HG03457 (cell line): ENCODE measurements around the gene RACGAP1.

ENCODE experiments used
- ATAC-seq: cut with Tn5 transposase; IDR thresholded peaks from one replicate; pipeline ENCODE4 v1.9.1; 2021; ENCODE audit warnings: moderate number of reproducible peaks; ENCODE audit not compliant: unreplicated experiment

The RACGAP1 gene

DNA sequence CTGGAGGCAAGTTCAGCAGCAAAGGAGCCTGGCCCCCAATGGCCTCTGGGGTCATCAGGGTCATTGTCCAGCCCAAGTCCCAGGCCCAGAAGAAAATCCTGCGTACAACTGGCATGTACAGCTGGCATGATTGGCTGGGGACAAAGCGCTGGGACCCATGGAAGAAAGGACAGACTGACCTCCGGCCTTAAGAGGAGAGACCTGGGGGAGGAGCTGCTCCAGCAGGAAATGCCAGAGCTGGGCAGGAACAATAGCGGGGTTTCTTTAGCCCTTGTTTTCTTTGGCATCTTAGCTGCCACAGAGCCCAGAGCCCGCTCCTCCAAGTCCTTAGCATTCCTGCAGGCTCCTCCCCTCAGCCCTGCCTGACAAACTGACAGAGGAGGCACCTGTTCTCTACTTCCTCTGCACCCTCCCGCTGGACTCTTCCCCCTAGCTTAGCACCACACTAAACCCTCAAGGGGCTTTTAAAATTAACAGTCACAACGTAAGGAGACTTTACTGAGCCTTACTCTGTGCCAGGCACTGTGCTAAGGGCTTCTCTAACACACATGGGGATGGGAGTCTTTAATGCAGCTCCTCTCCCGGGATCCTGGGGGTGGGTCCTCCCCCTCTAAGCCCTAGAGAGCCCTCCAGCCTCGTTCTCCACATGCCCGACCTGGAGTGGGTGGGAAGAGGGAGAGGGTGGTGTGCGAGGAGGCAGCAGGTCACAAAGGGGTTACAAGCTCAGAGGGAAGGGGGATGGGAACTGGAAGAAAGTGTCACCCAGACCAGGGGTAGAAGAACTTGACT is 65.4 kb downstream of the RACGAP1 start:
- no peak for ATAC-seq

DNA sequence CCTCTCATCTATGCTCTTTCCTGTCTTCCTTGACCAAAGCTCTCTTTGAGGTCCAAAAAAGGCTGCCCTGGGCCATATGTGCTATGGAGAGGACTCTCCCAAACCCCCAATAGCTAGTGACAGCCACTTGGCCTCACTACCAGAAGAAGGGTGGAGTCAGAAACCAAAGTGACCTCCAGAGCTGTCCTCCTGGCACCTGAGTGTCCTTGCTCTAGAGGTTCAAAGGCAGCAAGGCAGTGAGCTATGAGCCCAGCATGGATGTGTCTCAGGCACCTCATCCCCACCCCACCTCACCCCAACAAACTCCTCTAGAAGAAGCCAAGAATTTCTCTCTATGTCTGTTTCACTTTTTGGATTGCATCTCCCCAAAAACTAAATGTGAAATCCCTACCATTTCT is 67.7 kb downstream of the RACGAP1 start:
- ATAC-seq: no peak

DNA sequence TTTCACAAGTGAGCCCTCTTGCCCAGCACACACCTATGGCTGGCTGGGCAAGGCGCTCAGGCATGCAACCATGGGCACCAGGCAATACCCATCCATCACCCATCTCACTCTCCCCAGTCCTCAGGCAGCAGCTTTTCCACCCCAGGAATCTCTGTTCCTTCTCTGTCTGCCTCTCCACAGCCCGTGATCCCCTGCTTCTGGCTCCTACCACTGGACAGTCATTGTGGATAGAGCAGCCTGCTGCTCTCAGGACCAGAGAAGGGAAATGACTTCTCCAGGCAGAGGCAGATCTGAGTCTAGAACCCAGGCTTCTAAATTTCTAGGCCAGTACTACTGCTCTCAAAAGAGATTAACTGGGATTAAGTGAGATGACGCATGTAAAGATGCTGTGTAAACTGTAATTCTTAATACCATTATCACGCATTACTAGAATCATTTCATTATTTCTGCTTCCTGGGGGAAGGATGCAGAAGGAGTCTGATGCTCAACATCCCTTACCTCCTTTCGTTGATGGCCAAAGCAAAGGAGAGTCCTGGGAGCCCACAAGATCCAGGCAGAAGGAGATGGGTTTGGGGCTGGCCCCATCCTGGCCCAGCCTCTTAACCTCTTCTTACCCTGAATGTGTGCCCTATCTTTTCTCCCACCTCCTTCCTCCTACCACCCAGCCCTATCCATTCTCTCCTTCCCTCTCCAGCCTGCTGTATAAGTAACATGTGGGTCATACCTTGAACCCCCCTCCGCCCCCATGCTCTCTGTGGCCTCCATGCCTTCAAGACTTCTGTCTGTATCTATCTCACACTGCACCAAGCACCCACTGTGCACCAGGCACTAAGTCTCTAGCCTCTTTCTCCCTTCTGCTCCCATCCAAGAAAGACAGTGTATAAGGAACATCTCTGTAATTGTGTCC is 68.4 kb downstream of the RACGAP1 start:
- no peak for ATAC-seq

DNA sequence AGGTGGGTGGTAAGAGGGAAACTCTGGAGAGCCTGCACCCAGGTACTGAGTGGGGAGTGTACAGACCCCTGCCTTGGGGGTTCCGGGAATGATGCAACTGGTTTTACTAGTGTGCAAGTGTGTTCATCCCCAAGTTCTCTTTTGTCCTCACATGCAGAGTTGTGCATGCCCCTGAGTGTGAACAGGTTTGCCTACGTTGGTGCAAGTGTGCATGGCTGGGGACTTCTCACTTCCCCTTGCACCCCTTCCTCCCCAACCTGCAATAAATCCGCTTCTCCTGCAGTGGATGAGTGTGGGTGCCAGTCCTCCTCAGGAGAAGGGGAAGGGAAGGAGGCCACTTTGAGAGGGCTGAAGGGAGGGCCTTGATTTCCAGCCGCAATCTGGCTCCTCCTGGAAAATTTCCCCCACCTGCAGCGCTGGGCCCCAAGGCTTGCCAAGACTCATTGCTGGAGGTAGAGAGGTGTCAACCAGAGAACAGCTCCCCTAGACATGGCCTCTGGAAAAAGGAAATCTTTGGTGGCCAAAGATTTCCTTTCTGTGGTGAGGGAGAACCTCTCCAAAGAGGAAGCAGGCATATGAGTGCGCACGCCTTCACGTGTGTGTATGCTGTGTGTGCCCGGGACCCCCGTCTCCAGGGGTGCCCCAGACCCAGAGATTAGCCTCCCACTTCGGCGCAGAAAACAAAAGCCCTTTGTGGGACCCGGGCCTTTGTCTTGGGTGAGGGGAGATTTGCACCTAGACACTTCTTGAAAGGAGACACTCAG is 69.2 kb downstream of the RACGAP1 start:
- ATAC-seq: no peak

DNA sequence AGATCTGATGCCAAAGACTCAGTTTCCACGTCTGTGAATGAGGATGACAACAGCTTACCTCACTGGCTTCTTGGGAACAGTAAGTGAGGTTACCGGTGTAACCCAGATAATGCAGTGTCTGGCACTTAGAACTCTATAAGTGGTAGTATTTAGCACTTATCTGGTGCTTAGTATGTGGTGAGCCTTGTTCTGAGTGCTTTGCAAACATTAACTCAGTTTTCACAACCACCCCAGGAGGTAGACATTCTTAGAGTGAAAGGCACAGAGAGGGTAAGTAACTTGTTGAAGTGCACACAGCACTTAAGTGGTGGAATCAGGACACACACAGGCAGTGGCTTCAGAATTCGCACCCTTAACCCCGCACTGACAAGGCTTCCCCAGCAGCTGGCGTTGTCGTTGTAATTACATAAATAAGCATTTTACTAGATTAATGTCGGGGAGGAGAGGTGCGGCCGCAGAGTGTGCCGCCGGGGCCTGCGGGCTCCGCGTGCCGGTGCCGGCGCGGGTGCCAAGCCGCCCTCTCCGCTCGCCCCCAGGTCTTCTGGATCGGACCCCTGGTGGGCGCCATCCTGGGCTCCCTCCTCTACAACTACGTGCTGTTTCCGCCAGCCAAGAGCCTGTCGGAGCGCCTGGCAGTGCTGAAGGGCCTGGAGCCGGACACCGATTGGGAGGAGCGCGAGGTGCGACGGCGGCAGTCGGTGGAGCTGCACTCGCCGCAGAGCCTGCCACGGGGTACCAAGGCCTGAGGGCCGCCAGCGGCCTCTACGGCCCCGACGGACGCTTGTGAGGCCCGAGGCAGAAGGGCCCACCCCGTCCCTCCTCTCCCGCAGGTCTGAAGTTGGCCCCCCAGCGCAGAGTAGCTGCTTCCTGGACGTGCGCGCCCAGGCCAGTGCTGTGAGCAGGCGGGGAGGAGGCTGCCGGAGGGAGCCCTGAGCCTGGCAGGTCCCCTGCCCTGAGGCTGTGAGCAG is 70.1 kb downstream of the RACGAP1 start:
- ATAC-seq: no peak

DNA sequence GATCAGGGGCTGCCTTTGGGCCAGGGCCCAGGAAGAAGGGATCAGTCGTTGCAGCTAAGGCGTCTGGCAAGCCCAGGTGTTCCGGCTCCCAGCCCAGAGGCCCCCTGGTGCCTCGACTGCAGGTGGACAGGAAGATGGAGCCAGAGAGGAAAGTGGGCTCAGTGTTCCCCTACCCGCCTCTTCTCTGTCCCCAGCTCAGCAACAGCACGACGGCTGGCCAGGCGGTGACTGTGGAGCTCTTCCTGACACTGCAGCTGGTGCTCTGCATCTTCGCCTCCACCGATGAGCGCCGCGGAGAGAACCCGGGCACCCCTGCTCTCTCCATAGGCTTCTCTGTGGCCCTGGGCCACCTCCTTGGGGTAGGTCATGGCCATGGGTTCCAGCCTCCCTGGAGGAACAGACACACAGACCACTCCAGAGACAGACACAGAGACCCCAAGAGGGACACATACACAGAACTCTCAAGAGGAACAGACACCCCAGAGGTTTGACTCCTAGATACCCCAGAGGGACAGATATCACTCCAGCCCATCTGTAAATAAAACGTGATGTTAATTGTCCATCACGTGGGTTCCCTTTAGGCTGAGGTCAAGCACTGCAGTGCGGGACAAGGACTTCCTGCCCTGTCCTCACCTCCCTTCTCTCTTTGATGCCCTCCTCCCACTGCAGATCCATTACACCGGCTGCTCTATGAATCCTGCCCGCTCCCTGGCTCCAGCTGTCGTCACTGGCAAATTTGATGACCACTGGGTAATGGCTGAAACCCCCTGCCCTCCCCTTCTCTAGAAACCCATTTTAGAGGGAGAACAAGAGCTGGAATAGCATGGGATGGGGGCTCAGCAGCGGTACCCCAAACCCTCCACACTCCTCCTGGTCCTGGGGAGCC is 71.1 kb downstream of the RACGAP1 start:
- no peak for ATAC-seq

DNA sequence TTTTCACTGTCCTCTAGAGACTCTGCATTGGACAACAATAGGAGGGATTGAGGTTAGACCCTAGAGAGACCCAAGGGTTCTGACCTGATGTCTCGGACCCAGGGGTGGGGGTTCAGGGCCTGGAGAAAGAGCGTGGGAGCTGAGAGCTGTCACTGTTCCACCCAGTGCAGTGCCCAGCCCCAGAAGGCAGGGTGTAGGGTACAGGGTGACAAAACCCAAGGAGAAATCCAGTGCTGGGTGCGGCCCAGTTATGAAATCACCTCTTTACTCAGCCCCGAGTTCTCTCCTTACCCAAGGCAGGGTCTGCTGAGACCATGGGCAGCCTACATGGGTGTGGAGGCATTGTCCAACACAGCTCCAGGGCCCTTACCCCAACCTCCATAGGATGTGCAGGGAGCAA is 72.1 kb downstream of the RACGAP1 start:
- ATAC-seq: no peak

DNA sequence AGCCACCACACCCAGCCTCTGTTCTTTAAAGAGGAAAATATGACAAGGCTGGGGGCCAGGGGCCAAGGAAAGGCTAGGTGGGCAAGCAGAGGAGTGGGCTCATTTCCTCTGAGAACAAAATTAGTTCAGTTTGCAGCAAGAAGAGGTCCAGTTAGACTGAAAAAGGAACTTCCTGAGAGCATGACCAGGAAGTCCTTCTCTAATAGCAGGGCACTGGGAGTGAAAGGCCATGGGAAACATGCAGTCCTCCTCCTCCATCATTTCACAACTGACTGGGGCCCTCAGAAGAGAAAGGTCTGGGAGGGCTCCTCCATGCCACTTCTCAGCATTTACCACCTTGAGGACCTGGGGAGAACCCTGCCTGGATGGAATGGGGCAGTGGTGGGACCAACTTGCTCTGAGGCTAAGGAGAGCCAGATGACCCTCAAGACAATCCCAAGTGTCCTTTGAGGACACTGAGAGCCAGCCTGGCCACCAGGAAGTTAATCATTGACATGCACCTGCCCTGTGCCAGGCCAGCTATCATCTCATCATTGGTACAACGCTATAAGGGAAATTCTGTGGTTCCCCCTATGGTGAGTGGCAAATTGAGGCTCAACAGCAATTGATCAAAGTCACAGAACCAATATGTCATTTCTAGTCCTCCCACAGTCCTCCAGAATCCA is 72.8 kb downstream of the RACGAP1 start:
- no peak for ATAC-seq

DNA sequence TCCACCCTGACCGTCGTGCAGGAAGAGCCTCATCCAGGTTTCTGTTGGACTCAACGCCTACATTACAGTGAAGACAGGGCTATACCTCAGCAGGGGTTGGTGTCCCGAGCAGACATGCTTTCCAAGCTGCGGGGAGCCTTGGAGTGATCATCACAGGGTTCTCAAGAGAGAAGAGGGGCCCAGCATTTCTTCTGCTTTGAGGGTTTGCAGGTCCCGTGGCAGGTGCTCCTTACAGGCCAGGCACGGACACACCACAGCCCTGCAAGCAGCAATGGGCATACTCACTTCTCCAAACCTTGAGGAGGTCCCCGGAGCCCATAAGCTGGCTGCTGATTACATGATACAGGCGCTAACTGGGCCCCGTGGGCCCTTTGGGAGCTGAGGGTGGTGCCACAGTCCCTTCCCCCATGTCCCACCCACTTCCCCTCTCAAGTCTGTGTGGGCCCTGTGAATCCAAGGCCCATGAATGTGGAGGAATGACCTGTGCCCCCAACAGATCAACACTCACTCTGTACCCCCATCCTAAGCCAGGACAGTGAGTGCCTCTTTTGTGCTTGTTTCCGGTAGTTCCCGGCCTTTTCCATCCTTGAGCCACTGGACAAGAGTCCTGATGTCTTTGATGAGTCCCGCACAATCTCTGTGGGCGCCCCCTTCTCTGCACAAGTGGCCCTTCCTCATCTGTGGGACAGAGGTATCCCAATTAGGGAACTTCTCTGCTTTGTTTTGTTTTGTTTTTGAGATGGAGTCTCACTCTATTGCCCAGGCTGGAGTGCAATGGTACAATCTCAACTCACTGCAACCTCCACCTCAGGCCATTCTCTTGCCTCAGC is 73.7 kb downstream of the RACGAP1 start:
- no peak for ATAC-seq

DNA sequence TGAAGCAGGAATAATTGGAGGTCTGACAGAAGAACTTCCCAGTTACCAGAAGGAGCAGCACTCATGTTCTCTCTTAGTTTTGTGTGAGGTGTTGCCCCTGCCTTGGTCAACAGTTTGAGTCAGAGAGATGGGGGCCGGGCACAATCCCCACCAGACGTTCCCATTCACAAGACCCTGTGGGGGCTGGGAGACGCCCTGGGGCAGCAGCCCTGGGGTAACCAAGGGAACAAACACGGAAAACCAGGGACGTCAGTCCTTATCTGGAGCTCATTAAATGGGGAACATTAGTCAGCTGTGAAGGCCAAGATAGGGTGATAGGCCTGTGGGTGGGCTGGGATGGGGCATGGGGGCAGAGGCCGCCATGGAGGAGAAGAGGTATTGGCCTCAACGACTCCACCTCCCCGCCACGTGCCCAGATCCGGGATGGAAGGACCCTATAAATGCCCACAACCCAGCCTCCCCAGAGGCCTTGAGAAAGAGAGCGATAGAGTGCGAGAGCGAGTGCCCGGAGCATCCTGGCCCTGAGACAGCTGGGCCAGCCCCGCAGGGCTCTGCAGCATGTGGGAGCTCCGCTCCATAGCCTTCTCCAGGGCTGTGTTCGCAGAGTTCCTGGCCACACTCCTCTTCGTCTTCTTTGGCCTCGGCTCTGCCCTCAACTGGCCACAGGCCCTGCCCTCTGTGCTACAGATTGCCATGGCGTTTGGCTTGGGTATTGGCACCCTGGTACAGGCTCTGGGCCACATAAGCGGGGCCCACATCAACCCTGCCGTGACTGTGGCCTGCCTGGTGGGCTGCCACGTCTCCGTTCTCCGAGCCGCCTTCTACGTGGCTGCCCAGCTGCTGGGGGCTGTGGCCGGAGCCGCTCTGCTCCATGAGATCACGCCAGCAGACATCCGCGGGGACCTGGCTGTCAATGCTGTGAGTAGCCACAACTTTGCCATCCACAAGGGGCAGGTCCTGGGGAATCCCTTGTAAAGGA is 74.7 kb downstream of the RACGAP1 start, which contains the start of gene AQP2:
Gene AQP2, plus strand, starts transcription at position 465 of the 979 bp plus-strand sequence. Its CDS starts 94 bp downstream, at position 559.
- no peak for ATAC-seq

DNA sequence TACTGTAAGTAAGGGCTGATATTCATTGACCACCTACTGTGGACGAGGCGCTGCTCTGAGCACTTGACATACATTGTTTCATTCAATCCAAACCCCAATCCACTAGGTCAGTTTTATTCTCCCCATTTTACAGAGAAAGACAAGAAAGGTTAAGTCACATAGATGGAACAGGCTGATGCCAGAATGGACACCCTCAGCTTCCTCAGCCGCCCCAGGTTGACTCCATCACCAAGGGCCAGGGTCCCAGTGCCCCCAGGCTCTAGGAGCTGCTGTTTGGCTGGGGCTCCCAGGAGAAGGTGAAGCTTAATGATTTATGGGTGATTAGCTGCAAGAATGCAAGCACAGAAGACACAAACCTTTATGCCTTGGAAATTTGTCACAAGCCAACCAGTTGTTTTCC is 75.4 kb downstream of the RACGAP1 start:
- ATAC-seq: no peak

DNA sequence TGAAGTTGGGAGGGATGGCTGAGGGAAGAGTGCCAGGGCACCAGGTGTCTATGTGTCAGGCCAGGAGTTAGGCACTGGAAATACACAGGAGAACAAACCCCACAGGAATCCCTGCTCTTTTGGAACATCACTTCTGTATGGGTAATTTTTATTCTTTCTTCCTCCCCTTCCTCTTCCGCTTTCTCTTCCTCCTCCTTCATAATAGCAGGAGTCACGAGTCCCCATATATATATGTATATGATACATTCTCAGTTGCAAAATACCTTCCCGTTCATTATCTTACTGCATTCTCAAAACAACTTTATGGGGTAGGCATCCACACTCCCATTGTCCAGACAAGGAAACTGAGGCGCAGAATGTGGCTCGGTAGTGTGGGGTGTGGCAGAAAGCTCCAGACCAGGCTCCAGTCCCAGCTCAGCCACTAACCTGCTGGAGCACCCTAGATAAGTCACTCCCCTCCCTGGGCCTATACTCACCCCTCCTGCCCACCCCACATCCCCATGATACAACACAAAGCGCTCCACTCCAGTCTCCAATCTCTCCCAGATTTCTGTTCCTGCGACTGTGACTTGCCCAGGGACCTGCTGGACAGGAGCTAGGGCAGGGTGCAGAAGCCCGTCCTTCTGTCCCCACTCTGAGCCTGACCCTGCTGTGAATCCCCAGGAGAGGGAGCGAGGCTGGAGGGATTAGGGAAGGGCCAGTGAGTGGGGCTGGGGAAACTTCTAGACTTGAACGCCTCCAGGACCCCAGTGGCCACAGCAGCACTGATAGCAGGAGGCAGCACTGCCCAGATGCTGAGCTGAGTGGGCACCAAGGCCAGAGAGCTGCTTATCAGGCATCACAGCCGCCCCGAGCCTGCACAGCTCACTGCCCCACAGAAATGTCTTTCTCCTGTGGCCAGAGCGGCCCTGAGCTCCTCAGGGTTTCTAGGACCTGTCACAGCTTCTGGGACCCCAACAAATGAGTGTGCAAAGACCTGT is 76.1 kb downstream of the RACGAP1 start:
- ATAC-seq: no peak

DNA sequence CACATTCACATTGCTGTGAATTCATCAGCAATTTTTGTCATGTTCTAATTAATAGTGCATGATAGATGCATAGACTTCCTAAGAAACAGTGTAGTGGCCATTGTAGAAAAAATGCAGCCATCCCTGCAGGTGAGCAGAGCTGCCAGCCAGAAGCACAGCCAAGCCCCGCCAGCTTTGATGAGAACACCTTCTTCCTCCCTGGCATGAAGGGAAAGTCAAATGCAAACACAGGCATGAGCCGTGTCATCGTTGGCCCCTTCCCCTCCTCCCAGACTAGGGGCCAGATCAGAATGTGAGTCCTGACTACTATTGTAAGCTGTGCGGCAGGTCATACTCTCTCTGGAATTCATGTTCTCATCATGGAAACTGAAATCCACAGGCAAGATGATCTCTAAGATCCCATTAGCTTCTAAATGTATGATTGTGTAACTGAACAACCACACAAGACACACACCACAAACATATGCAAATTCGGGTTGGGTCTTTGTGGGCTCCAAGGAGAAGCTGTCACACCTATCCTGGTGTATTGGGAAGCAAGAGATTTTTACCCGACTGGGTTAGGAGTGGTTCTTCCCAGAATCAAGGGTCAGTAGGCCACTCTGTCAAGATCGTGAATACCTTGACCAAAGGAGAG is 77.6 kb downstream of the RACGAP1 start:
- no peak for ATAC-seq

DNA sequence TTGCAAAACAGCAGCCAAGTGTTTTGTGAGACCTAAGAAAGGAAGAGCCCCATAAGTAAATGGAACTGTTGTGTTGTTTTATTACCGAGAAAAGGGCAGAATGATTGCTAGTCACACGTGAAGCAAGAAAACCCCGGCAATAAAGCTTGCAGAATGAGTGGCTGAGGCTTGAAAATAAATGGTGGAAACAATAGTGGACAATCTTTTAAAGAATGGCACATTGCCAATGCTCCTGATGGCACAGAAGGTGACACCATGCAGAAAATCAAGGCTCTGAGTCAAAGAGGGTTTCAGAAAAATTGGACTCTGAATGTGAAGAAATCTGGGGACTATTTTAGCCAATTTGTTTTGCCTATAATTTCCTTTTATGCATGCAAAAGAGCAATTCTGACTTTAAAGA is 78.8 kb downstream of the RACGAP1 start:
- no peak for ATAC-seq

DNA sequence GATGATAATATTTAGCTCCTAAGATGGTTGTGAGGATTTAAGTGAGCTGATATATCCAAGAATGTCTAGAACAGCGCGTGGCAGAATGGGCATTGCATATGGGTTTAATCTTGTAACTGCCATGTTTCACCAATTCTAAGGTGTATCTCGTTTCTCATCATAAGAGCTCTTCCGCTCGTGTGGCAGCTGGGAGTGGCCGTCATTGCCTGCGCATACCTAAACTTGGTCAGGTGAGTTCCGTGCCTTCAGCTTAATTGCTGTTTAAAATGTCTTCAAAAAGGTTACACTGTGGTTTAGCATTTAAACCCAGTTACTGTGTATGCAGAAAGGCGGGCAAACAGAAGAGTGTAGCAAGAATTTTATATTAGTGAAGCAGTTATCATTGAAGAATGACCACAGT is 79.2 kb downstream of the RACGAP1 start:
- ATAC-seq: no peak
